Esophagus (tissue), 2 donors: ENCODE results near the gene ANKRD55. TPM values are rescaled to one million over a fixed set of nuclear protein-coding genes. Genes with fewer than 3 reads are reported as not detected.
"Not testable (repeated sequence)": the region's sequence is repeated elsewhere in the genome, so short reads cannot be mapped to it uniquely, and the experiment has no call there.

ENCODE experiments used
- H3K27ac ChIP-seq, 2 donors: one replicate each; pipeline ENCODE4 v1.5.1; 2013; ENCODE audit warnings: low read depth in 2 of 2, mild to moderate bottlenecking in 2 of 2, inconsistent platforms in 1 of 2, low read length in 1 of 2, moderate library complexity in 1 of 2
- H3K27me3 ChIP-seq, 2 donors: one replicate each; pipeline ENCODE4 v1.6.1; 2013; ENCODE audit warnings: low read length in 2 of 2, control low read depth in 1 of 2, mild to moderate bottlenecking in 1 of 2; ENCODE audit not compliant: insufficient read depth in 2 of 2, control insufficient read depth in 1 of 2
- H3K36me3 ChIP-seq, 2 donors: one replicate each; pipeline ENCODE4 v1.6.1; 2013; ENCODE audit warnings: low read length in 1 of 2; ENCODE audit not compliant: control insufficient read depth in 2 of 2, insufficient read depth in 2 of 2
- H3K4me1 ChIP-seq, 2 donors: one replicate each; pipeline ENCODE4 v1.6.1; 2013; ENCODE audit warnings: low read length in 1 of 2; ENCODE audit not compliant: control insufficient read depth in 2 of 2, insufficient read depth in 2 of 2
- H3K4me3 ChIP-seq, 2 donors: one replicate each; pipeline ENCODE4 v1.5.1; 2013; ENCODE audit warnings: low read length in 2 of 2, mild to moderate bottlenecking in 2 of 2, low read depth in 1 of 2, moderate library complexity in 1 of 2
- H3K9me3 ChIP-seq, 2 donors: one replicate each; pipeline ENCODE4 v1.6.1; 2013; ENCODE audit warnings: mild to moderate bottlenecking in 2 of 2, low read depth in 1 of 2, low read length in 1 of 2, moderate library complexity in 1 of 2; ENCODE audit not compliant: control insufficient read depth in 2 of 2, insufficient read depth in 1 of 2
- WGBS, 2 donors: extraction: QIAGEN DNeasy Blood & Tissue Kit; methylation state at CpG; one replicate each; pipeline ENCODE4 v1.1.7; 2013; 5-methylcytosine and 5-hydroxymethylcytosine counted together
- polyA plus RNA-seq, 2 donors: library from polyadenylated mRNA; stranded (reverse); fragments of 200-250 nt; gene quantifications; one replicate each; pipeline ENCODE4 v1.2.3, GENCODE V29; 2013
- donor health status: healthy with polysubstance abuse.
- donor health status: Bipolar disorder and iron deficiency.

ANKRD55 gene
- polyA plus RNA-seq, 2 donors: 0.04 to 0.06 TPM

DNA sequence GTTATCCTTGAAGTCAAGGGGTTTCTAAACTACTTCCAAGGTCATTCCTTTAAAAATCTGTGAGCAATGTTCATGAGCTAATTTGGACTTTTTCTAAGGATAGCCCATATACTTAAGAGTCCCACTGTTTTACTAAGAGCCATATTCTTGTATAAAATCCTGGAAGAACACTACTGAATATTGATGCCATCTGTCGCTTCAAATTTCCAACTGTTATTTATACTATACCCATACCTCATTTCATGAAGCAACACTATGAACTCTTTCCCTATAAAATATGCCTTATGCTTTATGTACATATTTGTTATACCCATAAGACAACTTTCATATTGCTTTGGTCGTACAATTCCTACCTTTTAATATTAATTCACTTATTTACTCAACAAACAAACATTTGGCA lies 12.4 kb upstream of the ANKRD55 start:
- no peaks in the 10 kb centered on the region for H3K4me1 ChIP-seq
- H3K27me3 ChIP-seq: no peaks in the 10 kb centered on the region
- no peak overlapping the region for H3K27ac ChIP-seq
- no peak overlapping the region for H3K4me3 ChIP-seq
- H3K9me3 ChIP-seq: peaks cover 0 to 6% of the 10 kb centered on the region in 2 donors
- H3K36me3 ChIP-seq: no peaks in the 10 kb centered on the region
- 87 to 93% methylated on average over 2 of the region's 2 CpGs for WGBS, 2 donors

DNA sequence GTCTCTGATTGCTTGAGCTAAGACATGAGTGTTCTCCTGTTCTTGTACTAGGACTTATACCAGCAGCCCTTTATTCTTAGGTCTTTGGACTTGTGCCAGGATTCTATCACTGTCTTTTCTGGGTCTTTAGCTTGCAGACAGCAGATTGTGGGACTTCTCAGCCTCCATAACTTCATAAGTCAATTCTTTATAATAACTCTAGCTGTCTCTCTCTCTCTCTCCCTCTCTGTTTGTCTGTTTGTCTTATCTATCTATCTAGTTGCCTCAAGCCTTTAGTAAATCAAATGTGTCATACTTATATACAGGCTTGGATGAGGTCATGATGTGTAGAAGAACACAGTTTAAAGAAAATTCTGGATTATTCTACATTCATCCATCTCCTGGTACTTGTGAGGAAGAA lies 11.5 kb upstream of the ANKRD55 start:
- no peaks in the 10 kb centered on the region for H3K27me3 ChIP-seq
- no peak overlapping the region for H3K27ac ChIP-seq
- no peak overlapping the region for H3K4me3 ChIP-seq
- H3K36me3 ChIP-seq: no peaks in the 10 kb centered on the region
- H3K4me1 ChIP-seq: no peaks in the 10 kb centered on the region
- peaks cover 0 to 6% of the 10 kb centered on the region in 2 donors for H3K9me3 ChIP-seq

DNA sequence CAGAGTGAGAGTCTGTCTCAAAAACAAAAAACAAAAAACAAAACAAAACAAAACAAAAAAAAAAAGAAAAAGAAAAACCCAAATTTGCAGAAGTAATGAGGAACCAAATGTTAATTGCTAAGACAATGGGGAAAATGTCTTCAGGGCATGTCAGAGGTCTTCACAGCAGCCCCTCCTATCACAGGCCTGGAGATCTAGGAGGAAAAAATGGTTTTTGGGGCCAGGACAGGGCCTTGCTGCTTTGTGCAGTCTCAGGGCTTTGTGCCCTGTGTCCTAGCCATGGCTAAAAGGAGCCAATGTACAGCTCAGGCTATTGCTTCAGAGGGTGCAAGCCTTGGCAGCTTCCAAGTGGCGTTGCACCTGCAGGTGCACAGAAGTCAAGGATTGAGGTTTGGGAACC lies 9.1 kb upstream of the ANKRD55 start:
- H3K9me3 ChIP-seq, H3K27me3 ChIP-seq, H3K36me3 ChIP-seq, H3K27ac ChIP-seq, H3K4me3 ChIP-seq, H3K4me1 ChIP-seq: not testable (repeated sequence)
- WGBS, 2 donors: 65 to 76% methylated on average over 1 of the region's 1 CpG

DNA sequence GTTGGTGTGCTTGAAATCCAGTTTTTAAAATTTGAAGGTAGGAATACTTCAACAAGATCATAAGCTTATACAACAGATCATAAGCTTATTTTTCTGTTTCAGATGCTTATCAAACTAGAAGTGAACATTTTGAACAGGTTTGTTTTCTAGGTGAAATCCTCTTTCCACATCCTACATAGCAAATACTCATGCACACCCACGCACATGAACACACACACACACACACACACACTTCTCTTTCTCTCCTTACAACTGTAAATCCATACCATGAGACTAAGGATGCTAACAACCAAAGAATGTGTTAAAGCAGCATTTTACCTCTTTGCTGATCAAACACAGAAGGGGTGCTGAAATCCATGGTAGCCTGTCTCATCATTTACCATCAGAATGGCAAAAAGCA lies 592 bp downstream of the ANKRD55 start:
- Histone ChIP-seq H3K4me3 (no peak overlapping the region), H3K9me3 (no peaks in the 10 kb centered on the region), H3K4me1 (no peaks in the 10 kb centered on the region), H3K27me3 (no peaks in the 10 kb centered on the region), H3K36me3 (no peaks in the 10 kb centered on the region), H3K27ac (no peak overlapping the region)
- 64 to 88% methylated on average over 1 of the region's 1 CpG for WGBS, 2 donors

DNA sequence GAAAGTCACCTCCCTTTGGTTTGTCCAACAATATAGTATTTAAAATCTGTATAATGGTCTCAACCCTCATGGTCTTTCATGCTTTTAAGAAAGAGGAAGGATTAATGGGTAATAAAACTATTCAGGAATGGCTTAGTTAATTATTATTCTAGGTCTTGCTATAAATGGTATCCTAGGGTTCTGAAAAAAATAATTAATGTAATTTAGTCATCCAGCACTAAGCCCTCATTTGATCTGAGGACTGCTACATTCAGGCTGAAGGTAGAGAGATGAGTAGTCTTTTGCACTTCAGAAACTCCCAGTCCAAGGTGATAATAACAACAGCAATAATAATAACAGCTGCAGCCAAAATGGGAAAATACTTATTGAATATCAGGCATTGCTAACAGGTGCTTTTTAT lies 2.6 kb downstream of the ANKRD55 start:
- Histone ChIP-seq H3K4me3 (no peak overlapping the region), H3K27ac (no peak overlapping the region), H3K9me3 (no peaks in the 10 kb centered on the region), H3K4me1 (no peaks in the 10 kb centered on the region), H3K36me3 (no peaks in the 10 kb centered on the region), H3K27me3 (no peaks in the 10 kb centered on the region)

DNA sequence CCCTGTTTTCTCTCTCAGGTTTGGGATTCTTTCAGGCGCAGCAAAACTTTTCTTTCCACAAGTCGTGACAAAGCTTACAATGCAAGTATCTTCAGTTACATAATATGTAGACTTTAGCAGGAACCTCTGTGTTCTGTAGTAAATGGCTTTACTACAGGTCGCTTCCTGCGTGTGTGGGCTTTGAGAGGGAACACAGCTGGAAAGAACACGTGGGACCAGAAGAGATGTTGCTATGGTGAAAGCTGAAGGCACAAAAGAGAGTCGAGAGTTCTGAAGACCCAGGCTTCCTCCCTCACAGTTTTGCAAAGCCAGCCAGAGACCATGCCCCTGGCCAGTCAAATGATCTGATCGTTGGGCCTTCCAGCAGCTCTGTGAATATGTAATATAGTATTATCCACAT lies 4.0 kb downstream of the ANKRD55 start:
- no peaks in the 10 kb centered on the region for H3K36me3 ChIP-seq

DNA sequence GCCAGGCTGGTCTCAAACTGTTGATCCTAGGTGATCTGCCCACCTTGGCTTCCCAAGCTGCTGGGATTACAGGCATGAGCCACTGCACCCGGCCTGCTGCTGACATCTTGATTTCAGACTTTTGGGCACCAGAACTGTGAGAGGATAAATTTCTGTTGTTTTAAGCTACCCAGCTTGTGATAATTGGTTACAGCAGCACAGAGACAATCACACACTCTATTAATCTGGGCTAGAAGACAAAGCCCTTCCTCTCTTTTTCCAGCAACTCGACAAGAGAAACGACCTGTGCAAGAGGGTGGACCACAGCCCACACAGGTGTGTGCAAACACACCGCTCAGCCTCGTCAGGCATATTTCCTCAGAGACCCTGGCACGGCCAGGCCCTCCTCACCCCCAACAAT lies 4.5 kb downstream of the ANKRD55 start:
- no peaks in the 10 kb centered on the region for H3K4me1 ChIP-seq
- no peak overlapping the region for H3K4me3 ChIP-seq
- WGBS, 2 donors: 64 to 69% methylated on average over 6 of the region's 6 CpGs
- H3K27ac ChIP-seq: no peak overlapping the region
- H3K36me3 ChIP-seq: no peaks in the 10 kb centered on the region
- H3K9me3 ChIP-seq: no peaks in the 10 kb centered on the region
- H3K27me3 ChIP-seq: no peaks in the 10 kb centered on the region

More for the DNA sequence above, 4.0 kb downstream of the ANKRD55 start:
- Histone ChIP-seq H3K27me3 (no peaks in the 10 kb centered on the region), H3K27ac (no peak overlapping the region), H3K4me3 (no peak overlapping the region), H3K4me1 (no peaks in the 10 kb centered on the region), H3K9me3 (no peaks in the 10 kb centered on the region)
- 57 to 63% methylated on average over 7 of the region's 7 CpGs for WGBS, 2 donors

DNA sequence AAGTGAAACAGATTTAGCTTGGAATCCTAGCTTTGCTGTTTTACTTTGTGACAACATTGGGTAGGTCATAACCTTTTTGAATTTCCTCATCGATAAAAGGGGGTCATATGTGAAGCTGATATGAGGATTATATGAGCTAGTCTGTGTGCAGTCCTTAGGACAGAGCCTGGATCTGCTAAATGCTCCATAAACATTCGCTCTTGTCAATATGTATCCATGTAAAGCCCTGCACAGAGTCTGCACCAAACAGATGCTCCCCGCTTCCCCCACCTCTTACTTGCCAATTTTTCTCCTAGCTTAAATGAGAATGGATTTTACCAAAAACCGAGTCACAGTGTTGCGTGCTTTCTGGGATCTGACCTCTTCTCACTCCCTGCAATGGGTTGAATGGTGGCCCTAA lies 5.4 kb downstream of the ANKRD55 start:
- Histone ChIP-seq H3K4me3 (no peak overlapping the region), H3K4me1 (no peaks in the 10 kb centered on the region), H3K36me3 (no peaks in the 10 kb centered on the region), H3K27me3 (no peaks in the 10 kb centered on the region), H3K9me3 (no peaks in the 10 kb centered on the region), H3K27ac (no peak overlapping the region)
- WGBS, 2 donors: 93% methylated on average over 5 of the region's 5 CpGs

DNA sequence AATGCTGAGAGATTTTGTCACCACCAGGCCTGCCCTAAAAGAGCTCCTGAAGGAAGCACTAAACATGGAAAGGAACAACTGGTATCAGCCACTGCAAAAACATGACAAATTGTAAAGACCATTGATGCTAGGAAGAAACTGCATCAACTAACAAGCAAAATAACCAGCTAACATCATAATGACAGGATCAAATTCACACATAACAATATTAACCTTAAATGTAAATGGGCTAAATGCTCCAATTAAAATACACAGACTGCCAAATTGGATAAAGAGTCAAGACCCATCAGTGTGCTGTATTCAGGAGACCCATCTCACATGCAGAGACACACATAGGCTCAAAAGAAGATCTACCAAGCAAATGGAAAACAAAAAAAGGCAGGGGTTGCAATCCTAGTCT lies 9.8 kb downstream of the ANKRD55 start:
- not testable (repeated sequence) for H3K9me3 ChIP-seq, H3K4me3 ChIP-seq, H3K4me1 ChIP-seq, H3K27me3 ChIP-seq, H3K27ac ChIP-seq, H3K36me3 ChIP-seq

DNA sequence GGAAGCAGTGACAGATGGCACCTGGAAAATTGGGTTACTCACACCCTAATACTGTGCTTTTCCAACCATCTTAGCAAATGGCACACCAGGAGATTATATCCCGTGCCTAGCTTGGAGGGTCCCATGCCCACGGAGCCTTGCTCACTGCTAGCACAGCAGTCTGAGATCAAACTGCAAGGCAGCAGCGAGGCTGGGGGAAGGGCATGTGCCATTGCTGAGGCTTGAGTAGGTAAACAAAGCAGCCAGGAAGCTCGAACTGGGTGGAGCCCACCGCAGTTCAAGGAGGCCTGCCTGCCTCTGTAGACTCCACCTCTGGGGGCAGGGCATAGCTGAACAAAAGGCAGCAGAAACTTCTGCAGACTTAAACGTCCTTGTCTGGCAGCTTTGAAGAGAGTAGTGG lies 11.5 kb downstream of the ANKRD55 start:
- not testable (repeated sequence) for H3K27ac ChIP-seq, H3K4me3 ChIP-seq, H3K9me3 ChIP-seq, H3K27me3 ChIP-seq, H3K36me3 ChIP-seq, H3K4me1 ChIP-seq
- 75 to 80% methylated on average over 6 of the region's 6 CpGs for WGBS, 2 donors
